ENCODE measurements around the gene BCAR3.

BCAR3 gene

GRCh38 chr1:93541045-93541444 is 140.6 kb downstream of the BCAR3 start:
- DNase-seq (ENCODE audit: low read depth), result no peak

- DNase-seq (ENCODE audit: low read depth), result no peak
Observed at GRCh38 chr1:93537924-93538323, 143.7 kb downstream of the BCAR3 start.

- DNase-seq (ENCODE audit: low read depth), result no peak
Observed at GRCh38 chr1:93537396-93537795, 144.2 kb downstream of the BCAR3 start.

GRCh38 chr1:93533677-93534076 is 148.0 kb downstream of the BCAR3 start:
- no peak for DNase-seq (ENCODE audit: low read depth)

- no peak for DNase-seq (ENCODE audit: low read depth)
Observed at GRCh38 chr1:93532780-93533378, 148.8 kb downstream of the BCAR3 start.

GRCh38 chr1:93531193-93531592 is 150.4 kb downstream of the BCAR3 start:
- DNase-seq (ENCODE audit: low read depth), result no peak

DNA sequence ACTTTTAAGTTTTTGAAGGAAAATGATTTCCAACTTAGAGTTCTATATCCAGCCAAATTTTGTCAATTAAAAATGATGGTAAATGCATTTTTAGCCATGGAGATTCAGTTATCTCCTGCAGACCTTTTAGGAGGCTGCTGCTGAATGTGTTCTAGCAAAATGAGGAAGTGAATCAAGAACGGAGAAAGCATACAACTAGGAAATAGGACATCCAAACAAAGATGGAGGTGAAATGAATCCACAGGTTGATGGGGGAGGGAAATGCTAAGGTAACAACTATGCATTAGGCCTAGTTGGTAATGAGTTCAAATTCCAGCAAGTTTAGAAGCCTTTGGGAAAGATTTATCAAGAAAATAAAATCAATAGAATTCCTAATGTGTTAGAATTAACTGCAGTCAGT is 153.2 kb downstream of the BCAR3 start:
- DNase-seq (ENCODE audit: low read depth), result no peak

DNA sequence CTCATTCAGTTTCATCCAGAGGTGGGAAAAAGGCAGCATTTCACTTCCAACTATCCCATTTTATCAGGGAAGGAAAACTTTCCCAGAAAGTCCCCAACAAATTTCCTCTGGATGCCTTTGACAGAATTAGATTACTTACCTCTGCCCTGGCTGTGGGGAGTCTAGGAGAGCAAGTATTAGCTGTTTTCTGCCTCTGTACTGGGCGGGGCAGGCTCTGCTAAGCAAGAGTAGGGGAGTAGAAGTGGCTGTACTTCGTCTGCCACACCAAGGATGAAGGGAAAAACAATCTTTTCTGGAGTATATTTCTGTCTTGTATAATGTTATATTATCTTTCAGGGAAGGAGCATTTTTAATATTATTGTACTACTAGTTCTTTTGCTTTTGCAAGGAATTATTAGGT is 155.2 kb downstream of the BCAR3 start:
- no peak for DNase-seq (ENCODE audit: low read depth)

GRCh38 chr1:93525431-93525830 is 156.2 kb downstream of the BCAR3 start:
- DNase-seq (ENCODE audit: low read depth), result no peak

DNA sequence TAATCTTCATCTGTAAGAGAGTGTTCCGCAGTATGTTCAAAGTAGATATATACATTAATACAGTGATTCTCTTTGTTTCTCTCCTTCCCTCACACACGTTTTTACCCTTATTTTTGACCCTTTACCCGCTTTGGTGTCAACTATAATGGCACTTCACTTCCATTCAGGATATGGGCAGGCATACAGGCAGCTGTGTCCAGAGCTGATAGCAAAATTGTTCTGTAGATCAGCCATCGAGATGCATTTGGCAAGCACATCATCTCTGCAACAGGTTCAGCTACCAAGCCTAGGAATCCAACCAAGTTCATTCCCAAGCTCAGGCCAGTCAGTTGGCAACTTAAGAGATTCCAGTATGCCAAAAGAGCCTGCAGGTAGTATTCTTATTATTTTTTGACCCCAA is 158.9 kb downstream of the BCAR3 start:
- no peak for DNase-seq (ENCODE audit: low read depth)

DNA sequence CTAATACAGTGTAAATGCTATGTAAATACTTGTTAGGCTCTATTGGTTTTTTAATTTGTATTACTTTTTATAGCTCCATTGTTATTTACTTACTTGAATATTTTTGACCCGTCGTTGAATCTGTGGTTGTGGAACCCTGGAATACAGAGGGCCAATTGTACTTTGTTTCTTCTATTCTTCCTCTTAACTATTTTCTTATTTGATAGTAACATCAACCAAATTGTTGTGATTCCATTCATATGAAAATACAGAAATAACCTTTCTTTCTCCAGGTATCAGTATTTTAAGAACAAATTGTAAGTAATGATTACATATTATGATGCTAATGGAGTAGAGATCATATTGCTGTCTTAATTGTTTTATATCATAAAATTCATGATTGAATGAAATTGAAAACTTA is 160.0 kb downstream of the BCAR3 start:
- DNase-seq (ENCODE audit: low read depth), result no peak

DNA sequence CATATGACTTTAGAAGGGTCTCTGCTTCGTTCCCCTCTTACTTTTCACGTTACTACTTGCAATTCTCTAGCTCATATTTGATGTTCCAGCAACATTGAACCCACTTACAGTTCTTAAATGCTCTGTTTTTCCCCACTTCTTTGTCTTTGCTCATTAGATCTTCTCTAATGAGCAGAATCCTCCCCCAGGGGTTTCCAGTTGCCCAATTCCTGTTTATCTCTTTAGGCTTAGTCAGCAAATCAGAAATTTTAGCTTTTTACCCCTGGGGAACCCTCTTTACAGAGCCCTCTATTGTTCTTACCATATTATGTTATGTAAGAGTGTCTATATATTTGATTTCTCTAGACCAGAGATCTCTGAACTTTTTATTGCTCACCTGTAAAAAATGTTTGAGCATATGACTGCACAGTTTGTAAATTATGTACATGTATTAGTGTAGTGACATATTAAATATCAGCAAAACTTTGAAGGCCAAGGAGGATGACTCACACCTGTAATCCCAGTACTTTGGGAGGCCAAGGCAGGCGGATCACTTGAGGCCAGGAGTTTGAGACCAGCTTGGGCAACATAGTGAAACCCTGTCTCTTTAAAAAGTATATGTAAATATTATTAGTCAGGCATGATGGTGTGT is 162.3 kb downstream of the BCAR3 start:
- DNase-seq (ENCODE audit: low read depth), result no peak

- DNase-seq (ENCODE audit: low read depth), result no peak
Observed at GRCh38 chr1:93518516-93518915, 163.1 kb downstream of the BCAR3 start.

DNA sequence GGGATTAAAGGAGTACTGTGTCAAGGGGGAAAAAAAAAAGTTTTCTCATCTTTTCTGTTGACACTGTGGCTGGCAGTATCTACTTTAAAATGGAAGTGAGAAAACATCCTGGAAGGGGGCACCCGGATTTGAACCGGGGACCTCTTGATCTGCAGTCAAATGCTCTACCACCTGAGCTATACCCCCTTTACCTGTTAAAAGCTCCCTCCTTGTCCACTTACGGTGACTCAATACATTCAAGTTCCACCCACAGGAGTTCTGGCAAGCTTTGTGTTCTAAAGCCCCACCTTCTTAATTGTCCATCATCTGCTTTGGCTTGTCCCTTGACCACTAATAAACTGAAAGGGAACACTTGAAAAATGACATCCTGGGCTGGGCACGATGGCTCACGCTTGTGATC is 165.5 kb downstream of the BCAR3 start:
- DNase-seq (ENCODE audit: low read depth), result no peak
